ENCODE measurements around the gene APOE.
"Not testable (repeated sequence)": the region's sequence is repeated elsewhere in the genome, so short reads cannot be mapped to it uniquely, and the experiment has no call there.

APOE gene

DNA sequence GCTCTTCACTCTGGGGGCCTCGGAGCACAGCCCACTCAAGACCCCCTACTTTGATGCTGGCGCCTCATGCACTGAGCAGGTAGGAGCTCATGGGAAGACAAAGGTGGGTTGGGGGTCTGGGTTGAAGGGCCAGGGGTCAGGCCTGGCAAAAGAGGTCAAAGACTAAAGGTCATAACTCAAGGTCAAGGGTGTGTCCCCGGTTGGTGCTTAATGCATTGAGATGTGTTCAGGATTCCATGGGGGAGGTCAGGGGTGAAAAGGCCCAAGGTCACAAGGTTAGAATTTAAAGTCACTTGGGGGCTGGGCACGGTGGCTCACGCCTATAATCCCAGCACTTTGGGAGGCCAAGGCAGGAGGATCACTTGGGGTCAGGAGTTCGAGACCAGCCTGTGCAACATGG lies 19.5 kb upstream of the APOE start:
- DNase-seq: no peak

DNA sequence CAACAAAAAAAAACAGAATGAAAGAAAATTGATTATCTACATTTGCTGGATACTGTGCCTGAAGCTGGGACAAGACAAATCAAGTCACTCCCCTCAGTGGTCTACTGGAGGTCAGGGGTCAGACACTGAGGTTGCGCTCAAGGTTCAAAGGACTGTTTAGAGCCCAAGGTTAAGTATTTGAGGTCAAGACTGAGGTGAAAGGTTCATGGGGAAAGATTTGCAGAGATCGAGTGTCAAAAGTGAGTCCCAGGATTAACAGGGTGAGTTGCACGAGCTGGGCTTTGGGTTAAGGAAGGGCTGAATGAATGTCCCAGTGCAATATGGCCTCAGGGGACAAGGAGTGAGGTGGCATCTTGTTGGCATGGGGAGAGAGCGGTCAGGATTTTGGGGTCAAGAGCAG lies 17.9 kb upstream of the APOE start:
- DNase-seq: no peak

GRCh38 chr19:44888335-44888734 lies 17.3 kb upstream of the APOE start:
- DNase-seq: not testable (repeated sequence)

DNA sequence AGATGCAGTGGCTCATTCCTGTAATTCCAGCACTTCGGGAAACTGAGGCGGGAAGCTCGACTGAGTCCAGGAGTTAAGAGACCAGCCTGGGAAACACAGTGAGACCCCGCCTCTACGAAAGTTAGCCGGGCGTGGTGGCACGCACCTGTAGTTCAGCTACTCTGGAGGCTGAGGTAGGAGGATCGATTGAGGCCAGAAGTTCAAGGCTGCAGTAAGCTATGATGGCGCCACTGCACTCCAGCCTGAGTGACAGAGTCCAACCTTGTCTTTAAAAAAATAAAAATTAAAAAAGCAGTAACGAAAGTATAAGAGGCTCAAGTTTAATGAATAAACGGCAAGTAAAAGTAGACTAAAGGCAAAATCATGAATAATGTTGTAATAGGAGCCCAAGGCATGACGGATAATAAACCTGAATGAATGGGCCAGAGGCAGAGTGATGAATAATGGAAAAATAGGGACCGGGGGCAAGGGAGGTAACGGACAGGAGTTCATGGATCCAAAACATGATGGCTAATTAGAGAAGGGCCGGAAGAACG lies 15.7 kb upstream of the APOE start:
- no peak for DNase-seq

DNA sequence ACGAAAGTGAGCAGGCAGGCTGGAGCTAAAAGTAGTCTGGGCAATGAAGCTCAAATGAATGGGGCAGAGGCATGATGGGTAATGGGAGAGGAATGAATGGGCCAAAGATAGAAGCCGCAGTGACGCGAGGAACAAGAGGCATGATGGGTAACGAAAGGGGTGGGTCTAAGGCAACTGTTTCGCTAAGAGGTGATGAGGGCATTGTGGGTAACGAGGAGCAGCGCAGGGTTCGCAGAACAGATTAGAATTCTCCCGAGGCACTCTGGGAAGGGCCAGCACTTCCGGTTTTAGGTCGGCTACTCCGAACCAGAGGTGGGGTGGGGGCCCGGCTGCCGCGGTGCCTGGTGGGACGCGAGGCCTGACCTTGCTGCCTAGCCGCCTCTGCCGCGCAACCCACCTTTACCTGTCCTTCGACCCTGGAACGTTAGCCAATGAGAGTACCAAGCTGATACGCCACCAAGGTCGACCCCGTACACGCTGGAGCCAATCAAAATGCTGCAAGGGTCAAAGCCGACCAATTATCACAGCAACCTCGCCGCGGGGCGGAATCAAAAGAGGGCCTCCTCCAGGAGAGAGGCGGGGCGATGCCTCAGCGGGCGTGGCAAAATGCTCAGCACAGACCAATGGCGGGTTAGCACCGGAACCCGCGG lies 15.1 kb upstream of the APOE start:
- DNase-seq: peak; percentile 100

DNA sequence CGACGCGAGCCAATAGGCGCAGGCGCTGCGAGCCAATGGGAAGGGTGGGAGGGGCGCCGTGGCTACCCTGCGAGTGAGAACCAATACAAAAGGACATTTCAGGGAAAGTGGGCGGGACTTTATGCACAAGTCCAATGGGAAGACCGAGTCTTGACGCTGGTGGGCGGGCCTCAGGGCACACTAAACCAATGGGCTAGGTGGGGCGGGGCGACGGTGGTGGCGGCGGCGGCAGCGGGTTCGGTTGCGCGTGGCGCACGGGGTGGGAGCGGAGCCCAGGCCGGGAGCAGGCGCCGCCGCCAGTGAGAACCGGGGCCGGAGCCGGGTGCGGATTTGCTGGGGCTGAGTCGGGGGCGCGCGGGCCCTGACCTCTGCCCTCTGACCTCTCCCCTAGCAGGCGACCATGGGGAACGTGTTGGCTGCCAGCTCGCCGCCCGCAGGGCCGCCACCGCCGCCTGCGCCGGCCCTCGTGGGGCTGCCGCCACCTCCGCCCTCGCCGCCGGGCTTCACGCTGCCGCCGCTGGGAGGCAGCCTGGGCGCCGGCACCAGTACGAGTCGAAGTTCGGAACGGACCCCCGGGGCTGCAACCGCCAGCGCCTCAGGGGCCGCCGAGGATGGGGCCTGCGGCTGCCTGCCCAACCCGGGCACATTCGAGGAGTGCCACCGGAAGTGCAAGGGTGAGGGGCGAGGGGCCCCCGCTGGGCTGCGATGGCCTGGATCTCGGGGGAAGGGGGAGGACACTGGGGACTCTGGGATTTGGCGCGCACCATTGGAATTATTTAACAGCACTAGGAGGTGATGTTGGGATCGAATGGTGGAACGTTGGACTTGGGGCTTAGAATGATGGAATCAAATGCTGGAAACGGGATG lies 14.3 kb upstream of the APOE start, which contains the start of gene TOMM40:
Gene TOMM40, plus strand, starts transcription at position 239 of the 867 bp plus-strand sequence. Its CDS starts 162 bp downstream, at position 401.
- peak; percentile 100 for DNase-seq

DNA sequence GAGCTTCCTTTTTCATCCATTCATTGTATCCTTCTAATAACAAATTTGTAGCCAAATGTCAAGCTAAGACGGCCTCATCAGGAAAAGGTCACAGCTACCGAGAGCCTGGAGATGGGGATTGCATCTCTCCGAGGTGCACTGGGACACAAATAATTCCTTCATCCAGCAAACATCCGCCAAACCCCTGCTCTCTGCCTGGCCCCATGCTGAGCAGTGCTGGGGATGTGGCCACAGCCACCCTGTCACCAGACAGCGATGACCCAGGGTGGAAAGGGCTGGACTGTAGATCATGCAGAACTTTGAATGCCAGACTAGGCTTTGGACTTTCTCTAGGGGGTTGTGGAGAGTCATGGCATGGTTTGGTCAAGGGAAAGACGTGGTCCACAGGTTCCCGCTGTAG lies 12.7 kb upstream of the APOE start:
- no peak for DNase-seq

DNA sequence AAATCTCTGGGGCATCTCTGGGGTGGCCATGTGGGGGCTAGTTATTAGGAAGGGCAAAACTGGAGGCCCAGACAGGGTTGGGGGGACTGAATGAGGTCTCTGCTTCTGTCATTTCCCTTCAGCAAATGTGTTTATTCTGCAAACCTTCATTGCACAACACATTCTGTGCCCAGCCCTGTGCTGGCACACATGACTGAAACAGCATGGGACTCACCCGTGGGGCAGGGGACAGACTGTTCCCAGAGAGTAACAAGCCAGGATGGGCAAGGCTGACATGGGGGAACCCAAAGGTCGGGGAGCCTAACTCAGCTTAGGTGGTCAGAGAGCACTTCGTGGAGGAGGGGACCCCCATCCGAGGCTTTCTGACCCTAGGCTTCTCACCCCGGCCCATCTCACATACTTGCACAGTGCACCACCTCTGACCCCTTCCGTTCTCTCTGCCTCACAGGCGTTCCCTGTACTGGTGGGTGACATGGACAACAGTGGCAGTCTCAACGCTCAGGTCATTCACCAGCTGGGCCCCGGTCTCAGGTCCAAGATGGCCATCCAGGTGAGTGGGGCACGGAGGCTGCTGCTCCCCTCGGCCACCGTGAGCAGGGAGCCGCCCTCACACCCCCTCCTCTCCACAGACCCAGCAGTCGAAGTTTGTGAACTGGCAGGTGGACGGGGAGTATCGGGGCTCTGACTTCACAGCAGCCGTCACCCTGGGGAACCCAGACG lies 12.1 kb upstream of the APOE start:
- DNase-seq: no peak

GRCh38 chr19:44894052-44894400 lies 11.6 kb upstream of the APOE start:
- no peak for DNase-seq

- no peak for DNase-seq
These were observed 10.7 kb upstream of the APOE start for GRCh38 chr19:44894946-44895345.

- no peak for DNase-seq
These were observed 7.8 kb upstream of the APOE start for GRCh38 chr19:44897835-44898234.

- no peak for DNase-seq
These were observed 5.0 kb upstream of the APOE start for GRCh38 chr19:44900328-44901244.

DNA sequence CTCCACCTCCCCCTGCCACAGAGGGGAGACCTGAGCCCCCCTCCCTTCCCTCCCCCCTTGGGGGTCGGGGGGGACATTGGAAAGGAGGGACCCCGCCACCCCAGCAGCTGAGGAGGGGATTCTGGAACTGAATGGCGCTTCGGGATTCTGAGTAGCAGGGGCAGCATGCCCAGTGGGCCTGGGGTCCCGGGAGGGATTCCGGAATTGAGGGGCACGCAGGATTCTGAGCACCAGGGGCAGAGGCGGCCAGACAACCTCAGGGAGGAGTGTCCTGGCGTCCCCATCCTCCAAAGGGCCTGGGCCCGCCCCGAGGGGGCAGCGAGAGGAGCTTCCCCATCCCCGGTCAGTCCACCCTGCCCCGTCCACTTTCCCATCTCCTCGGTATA lies 2.4 kb upstream of the APOE start:
- no peak for DNase-seq

- no peak for DNase-seq
These were observed 1.8 kb upstream of the APOE start for GRCh38 chr19:44903602-44904425.

DNA sequence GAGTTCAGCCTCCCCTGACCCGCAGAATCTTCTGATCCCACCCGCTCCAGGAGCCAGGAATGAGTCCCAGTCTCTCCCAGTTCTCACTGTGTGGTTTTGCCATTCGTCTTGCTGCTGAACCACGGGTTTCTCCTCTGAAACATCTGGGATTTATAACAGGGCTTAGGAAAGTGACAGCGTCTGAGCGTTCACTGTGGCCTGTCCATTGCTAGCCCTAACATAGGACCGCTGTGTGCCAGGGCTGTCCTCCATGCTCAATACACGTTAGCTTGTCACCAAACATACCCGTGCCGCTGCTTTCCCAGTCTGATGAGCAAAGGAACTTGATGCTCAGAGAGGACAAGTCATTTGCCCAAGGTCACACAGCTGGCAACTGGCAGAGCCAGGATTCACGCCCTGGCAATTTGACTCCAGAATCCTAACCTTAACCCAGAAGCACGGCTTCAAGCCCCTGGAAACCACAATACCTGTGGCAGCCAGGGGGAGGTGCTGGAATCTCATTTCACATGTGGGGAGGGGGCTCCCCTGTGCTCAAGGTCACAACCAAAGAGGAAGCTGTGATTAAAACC lies 1.1 kb upstream of the APOE start:
- DNase-seq: no peak

GRCh38 chr19:44907613-44908012 lies 2.0 kb downstream of the APOE start:
- no peak for DNase-seq

GRCh38 chr19:44908074-44908835 lies 2.7 kb downstream of the APOE start:
- no peak for DNase-seq

GRCh38 chr19:44908836-44909261 lies 3.3 kb downstream of the APOE start:
- DNase-seq: no peak

- DNase-seq: no peak
These were observed 4.2 kb downstream of the APOE start for GRCh38 chr19:44909775-44910174.

GRCh38 chr19:44911896-44912295 lies 6.3 kb downstream of the APOE start:
- not testable (repeated sequence) for DNase-seq

Measured in NCI-H510A (cell line).